ENCODE data around the gene PKP1. TPM values are rescaled to one million over a fixed set of nuclear protein-coding genes. Genes with fewer than 3 reads are reported as not detected.

Gene PKP1
- total RNA-seq, 2 donors from 2014 or later: 36.8 to 82.9 TPM

DNA sequence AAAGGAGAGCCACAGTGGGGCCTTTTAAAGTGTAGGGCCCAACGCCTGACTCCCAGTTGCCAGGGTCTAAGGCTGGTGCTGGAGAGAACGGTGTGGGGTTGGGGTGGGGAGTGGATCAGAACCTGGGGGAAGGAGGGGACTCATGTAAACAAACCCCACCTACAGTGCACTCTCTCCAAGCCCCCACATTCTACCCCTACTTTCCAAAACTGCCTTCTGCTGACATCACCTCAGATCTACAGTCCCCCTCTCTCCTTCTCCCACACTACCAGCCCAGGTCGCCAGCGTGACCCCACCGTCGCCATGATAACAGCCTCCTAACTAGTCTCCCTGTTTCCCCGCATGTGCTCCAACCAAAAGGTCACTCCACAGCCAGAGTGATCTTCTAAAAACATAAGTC, 67.6 kb downstream of the PKP1 start:
- no peak overlapping the region for H3K27ac ChIP-seq
- 93% methylated on average over 7 of the region's 7 CpGs for WGBS
- TF ChIP-seq, protein P1, sequence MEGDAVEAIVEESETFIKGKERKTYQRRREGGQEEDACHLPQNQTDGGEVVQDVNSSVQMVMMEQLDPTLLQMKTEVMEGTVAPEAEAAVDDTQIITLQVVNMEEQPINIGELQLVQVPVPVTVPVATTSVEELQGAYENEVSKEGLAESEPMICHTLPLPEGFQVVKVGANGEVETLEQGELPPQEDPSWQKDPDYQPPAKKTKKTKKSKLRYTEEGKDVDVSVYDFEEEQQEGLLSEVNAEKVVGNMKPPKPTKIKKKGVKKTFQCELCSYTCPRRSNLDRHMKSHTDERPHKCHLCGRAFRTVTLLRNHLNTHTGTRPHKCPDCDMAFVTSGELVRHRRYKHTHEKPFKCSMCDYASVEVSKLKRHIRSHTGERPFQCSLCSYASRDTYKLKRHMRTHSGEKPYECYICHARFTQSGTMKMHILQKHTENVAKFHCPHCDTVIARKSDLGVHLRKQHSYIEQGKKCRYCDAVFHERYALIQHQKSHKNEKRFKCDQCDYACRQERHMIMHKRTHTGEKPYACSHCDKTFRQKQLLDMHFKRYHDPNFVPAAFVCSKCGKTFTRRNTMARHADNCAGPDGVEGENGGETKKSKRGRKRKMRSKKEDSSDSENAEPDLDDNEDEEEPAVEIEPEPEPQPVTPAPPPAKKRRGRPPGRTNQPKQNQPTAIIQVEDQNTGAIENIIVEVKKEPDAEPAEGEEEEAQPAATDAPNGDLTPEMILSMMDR (IDR thresholded peaks at IDR 0.05): no peak
- TF ChIP-seq POLR2AphosphoS5 (IDR thresholded peaks at IDR 0.05) (no peak), POLR2A (IDR thresholded peaks at IDR 0.05) (no peak)
- no peaks in the 10 kb centered on the region for H3K27me3 ChIP-seq (replicated peaks; ENCODE audit: insufficient read depth)
- intact Hi-C loops (cut with DNase I): no loop called here
- H3K4me3 ChIP-seq: no peak overlapping the region
- H3K36me3 ChIP-seq: no peaks in the 10 kb centered on the region
- peaks cover 3% of the 10 kb centered on the region for H3K4me1 ChIP-seq (replicated peaks)
- DNase-seq (ENCODE audit: low spot score): no peak
- H3K9me3 ChIP-seq: no peaks in the 10 kb centered on the region

DNA sequence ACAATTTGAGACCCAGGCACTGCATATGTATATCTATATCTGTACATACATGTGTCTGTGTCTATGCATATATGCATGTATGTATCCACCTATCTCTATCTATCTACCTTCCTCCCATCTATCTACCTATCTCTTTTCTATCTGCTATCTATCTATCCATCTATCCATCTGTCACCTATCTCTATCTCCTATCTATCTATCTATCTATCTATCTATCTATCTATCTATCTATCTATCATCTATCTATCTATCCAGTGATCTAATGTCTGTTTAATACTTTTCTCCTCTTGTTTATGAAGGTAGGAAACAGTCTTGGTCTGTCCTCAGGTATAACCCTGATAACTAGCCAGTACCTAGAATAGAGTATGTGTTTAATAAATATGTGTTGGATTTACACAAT, 68.3 kb downstream of the PKP1 start:
- no peaks in the 10 kb centered on the region for H3K4me1 ChIP-seq (replicated peaks)
- DNase-seq (ENCODE audit: low spot score): no peak
- no peaks in the 10 kb centered on the region for H3K36me3 ChIP-seq
- TF ChIP-seq, protein P1 (IDR thresholded peaks at IDR 0.05): no peak
- no peak for TF ChIP-seq POLR2A (IDR thresholded peaks at IDR 0.05)
- TF ChIP-seq POLR2AphosphoS5 (IDR thresholded peaks at IDR 0.05): no peak
- H3K27ac ChIP-seq: no peak overlapping the region
- no peak overlapping the region for H3K4me3 ChIP-seq
- intact Hi-C loops (cut with DNase I): no loop called here
- H3K9me3 ChIP-seq: no peaks in the 10 kb centered on the region
- no peaks in the 10 kb centered on the region for H3K27me3 ChIP-seq (replicated peaks; ENCODE audit: insufficient read depth)

DNA sequence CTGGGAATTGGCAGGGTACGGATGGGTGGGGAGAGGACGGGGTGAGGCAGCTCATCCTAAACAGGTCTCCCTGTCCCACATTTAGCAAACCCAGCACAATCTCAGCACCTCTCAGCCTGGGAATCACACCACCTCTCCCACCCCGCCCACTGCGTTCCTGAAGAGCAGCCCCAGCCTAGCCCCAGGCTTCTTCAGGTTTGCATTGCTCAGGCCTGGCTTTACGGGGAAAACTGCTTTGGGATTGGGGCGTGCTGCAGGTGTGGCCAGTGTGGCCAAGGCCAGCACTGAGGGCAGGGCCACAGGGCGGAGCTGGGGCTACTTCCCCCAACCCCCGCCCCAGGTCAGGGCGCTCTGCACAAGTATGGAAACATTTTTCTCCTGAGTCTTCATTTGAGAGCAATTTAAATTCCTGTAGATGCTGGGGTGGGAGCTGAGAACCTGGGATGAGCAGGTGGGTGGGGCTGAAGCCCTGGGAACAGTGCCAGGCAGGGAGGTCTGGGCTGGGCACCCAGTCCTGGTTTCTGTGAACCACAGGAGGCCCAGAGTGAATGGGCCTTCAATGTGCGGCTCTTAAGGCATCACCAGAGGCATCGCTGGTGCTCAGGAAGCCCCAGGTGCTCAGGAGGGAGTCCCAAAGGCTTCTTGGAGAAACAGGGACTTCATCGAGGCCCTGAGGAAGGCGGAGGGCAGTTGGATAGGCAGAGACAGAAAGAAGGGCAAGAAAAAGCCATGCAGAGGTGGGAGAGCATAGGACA, 70.1 kb downstream of the PKP1 start:
- H3K36me3 ChIP-seq: no peaks in the 10 kb centered on the region
- DNase-seq (ENCODE audit: low spot score): no peak
- intact Hi-C loops (cut with DNase I): no loop called here
- H3K27me3 ChIP-seq (replicated peaks; ENCODE audit: insufficient read depth): no peaks in the 10 kb centered on the region
- no peaks in the 10 kb centered on the region for H3K9me3 ChIP-seq
- H3K4me3 ChIP-seq: no peak overlapping the region
- H3K4me1 ChIP-seq (replicated peaks): no peaks in the 10 kb centered on the region
- WGBS: 90% methylated on average over 13 of the region's 13 CpGs
- no peak for TF ChIP-seq POLR2A (IDR thresholded peaks at IDR 0.05)
- no peak for TF ChIP-seq POLR2AphosphoS5 (IDR thresholded peaks at IDR 0.05)
- TF ChIP-seq, protein P1 (IDR thresholded peaks at IDR 0.05): no peak
- no peak overlapping the region for H3K27ac ChIP-seq

DNA sequence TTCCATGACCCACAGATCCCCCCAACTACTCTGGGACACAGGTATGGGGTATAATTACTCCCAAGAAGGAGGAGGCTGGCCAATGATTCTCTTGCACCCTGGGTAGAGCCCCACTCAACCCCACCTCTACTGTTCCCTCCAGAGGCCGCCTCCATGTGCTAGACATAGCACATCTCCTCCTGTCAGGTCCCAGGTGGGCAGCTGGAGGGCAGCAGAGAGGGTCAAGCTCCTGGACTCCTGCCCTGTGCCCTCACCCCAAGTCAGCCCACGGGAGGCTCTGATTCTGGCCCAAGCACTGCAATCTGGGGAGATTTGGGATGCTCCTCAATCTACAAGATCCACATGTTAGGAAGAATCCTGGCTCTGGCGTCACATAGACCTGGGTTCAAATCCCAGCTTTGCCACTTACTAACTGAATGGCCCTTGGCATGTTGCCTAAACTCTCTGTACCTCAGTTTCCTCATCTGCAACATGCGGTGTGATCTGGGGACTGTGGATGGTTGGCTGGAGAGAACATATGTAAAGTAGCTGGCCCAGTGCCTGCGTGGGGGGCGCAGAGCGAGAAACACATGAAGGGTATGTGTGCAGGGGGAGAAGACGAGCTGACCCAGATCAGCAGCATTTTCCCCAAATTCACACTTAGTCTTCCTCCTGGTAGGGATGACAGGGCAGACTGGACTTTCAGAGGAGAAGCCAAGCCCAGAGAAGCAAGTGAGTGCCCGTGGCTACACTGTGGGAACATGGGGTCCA, 71.0 kb downstream of the PKP1 start:
- no peak for DNase-seq (ENCODE audit: low spot score)
- Histone ChIP-seq H3K27me3 (replicated peaks; ENCODE audit: insufficient read depth) (no peaks in the 10 kb centered on the region), H3K36me3 (no peaks in the 10 kb centered on the region), H3K9me3 (no peaks in the 10 kb centered on the region), H3K4me1 (replicated peaks) (no peaks in the 10 kb centered on the region), H3K4me3 (no peak overlapping the region), H3K27ac (no peak overlapping the region)
- WGBS: 89% methylated on average over 9 of the region's 9 CpGs
- TF ChIP-seq, protein P1 (IDR thresholded peaks at IDR 0.05): no peak
- TF ChIP-seq POLR2A (IDR thresholded peaks at IDR 0.05) (no peak), POLR2AphosphoS5 (IDR thresholded peaks at IDR 0.05) (no peak)
- intact Hi-C loops (cut with DNase I): no loop called here
